Central memory CD8-positive, alpha-beta T cell (primary cell): ENCODE data around the gene GATA5.

Experiments used
- ATAC-seq: fragments of 150-1000 bp; cut with Tn5 transposase; replicated peaks from 2 replicates; pipeline ENCODE4 v1.10.0; 2022; ENCODE audit warnings: mild to moderate bottlenecking, moderate FRiP score, moderate number of reproducible peaks; ENCODE audit not compliant: poor library complexity, severe bottlenecking; ENCODE audit errors: extremely low read depth
- DNase-seq, 2 donors: peaks; one replicate each; pipeline ENCODE4 v3.0.0; 2021; ENCODE audit warnings: low spot score in 2 of 2
- H3K27ac Mint-ChIP-seq: one replicate; pipeline ENCODE4 v1.8.0; 2022; ENCODE audit warnings: low read depth, mild to moderate bottlenecking, moderate library complexity, mixed read lengths
- H3K27me3 Mint-ChIP-seq: one replicate; pipeline ENCODE4 v1.8.0; 2022; ENCODE audit warnings: mixed read lengths
- H3K36me3 Mint-ChIP-seq: one replicate; pipeline ENCODE4 v1.8.0; 2022; ENCODE audit warnings: mild to moderate bottlenecking, moderate library complexity, mixed read lengths; ENCODE audit not compliant: insufficient read depth
- H3K4me1 Mint-ChIP-seq: one replicate; pipeline ENCODE4 v1.8.0; 2022; ENCODE audit warnings: mixed read lengths
- H3K4me3 Mint-ChIP-seq: one replicate; pipeline ENCODE4 v1.8.0; 2022; ENCODE audit warnings: mild to moderate bottlenecking, moderate library complexity, mixed read lengths
- H3K9me3 Mint-ChIP-seq: one replicate; pipeline ENCODE4 v1.8.0; 2022; ENCODE audit warnings: mixed read lengths

Gene GATA5

GRCh38 chr20:62475772-62476055 is at the start of gene GATA5:
TSS of gene GATA5 (minus strand) at chr20:62475995. CDS start at chr20:62475521, 474 bp downstream.
- Mint-ChIP-seq H3K4me1 (peaks cover 8% of the 10 kb centered on the region), H3K27ac (peak within 1 kb of the TSS; percentile 80), H3K27me3 (peaks cover 54% of the 10 kb centered on the region), H3K36me3 (no peaks in the 10 kb centered on the region), H3K4me3 (peak within 1 kb of the TSS; percentile 73), H3K9me3 (no peaks in the 10 kb centered on the region)
- ATAC-seq (no peak), DNase-seq (no peak)

GRCh38 chr20:62525014-62525413 is 49.2 kb upstream of the GATA5 start:
- ATAC-seq (no peak), DNase-seq (no peak)
- H3K27ac Mint-ChIP-seq, result no peak overlapping the region
- H3K4me1 Mint-ChIP-seq, result no peaks in the 10 kb centered on the region
- no peak overlapping the region for H3K4me3 Mint-ChIP-seq
- H3K36me3 Mint-ChIP-seq, result no peaks in the 10 kb centered on the region
- peaks cover 51% of the 10 kb centered on the region for H3K27me3 Mint-ChIP-seq
- no peaks in the 10 kb centered on the region for H3K9me3 Mint-ChIP-seq

- ATAC-seq, result no peak
- H3K9me3 Mint-ChIP-seq, result no peaks in the 10 kb centered on the region
- no peaks in the 10 kb centered on the region for H3K36me3 Mint-ChIP-seq
- no peaks in the 10 kb centered on the region for H3K4me1 Mint-ChIP-seq
- no peak for DNase-seq
- peaks cover 46% of the 10 kb centered on the region for H3K27me3 Mint-ChIP-seq
- no peak overlapping the region for H3K4me3 Mint-ChIP-seq
- H3K27ac Mint-ChIP-seq, result no peak overlapping the region
These were observed 48.7 kb upstream of the GATA5 start for GRCh38 chr20:62524505-62524911.

GRCh38 chr20:62523473-62524203 is 47.8 kb upstream of the GATA5 start:
- Mint-ChIP-seq H3K4me3 (no peak overlapping the region), H3K27ac (no peak overlapping the region), H3K9me3 (no peaks in the 10 kb centered on the region), H3K27me3 (peaks cover 44% of the 10 kb centered on the region), H3K4me1 (no peaks in the 10 kb centered on the region), H3K36me3 (no peaks in the 10 kb centered on the region)
- ATAC-seq (no peak), DNase-seq (no peak)

- Mint-ChIP-seq H3K27me3 (peaks cover 44% of the 10 kb centered on the region), H3K4me1 (no peaks in the 10 kb centered on the region), H3K4me3 (no peak overlapping the region), H3K36me3 (no peaks in the 10 kb centered on the region), H3K9me3 (no peaks in the 10 kb centered on the region), H3K27ac (no peak overlapping the region)
- no peak for ATAC-seq
- DNase-seq, result no peak
These were observed 47.1 kb upstream of the GATA5 start for GRCh38 chr20:62522748-62523396.

GRCh38 chr20:62519826-62520225 is 44.0 kb upstream of the GATA5 start:
- peaks cover 51% of the 10 kb centered on the region for H3K27me3 Mint-ChIP-seq
- no peak overlapping the region for H3K27ac Mint-ChIP-seq
- ATAC-seq, result no peak

GRCh38 chr20:62518911-62519310 is 43.1 kb upstream of the GATA5 start:
- H3K4me3 Mint-ChIP-seq, result no peak overlapping the region
- ATAC-seq (no peak), DNase-seq (no peak)

More at GRCh38 chr20:62519826-62520225, 44.0 kb upstream of the GATA5 start:
- no peak overlapping the region for H3K4me3 Mint-ChIP-seq
- no peaks in the 10 kb centered on the region for H3K9me3 Mint-ChIP-seq
- no peaks in the 10 kb centered on the region for H3K4me1 Mint-ChIP-seq
- no peaks in the 10 kb centered on the region for H3K36me3 Mint-ChIP-seq
- DNase-seq, result no peak

GRCh38 chr20:62517901-62518610 is 42.3 kb upstream of the GATA5 start:
- ATAC-seq, result no peak
- no peak overlapping the region for H3K27ac Mint-ChIP-seq
- H3K4me1 Mint-ChIP-seq, result no peaks in the 10 kb centered on the region
- H3K36me3 Mint-ChIP-seq, result no peaks in the 10 kb centered on the region
- peaks cover 55% of the 10 kb centered on the region for H3K27me3 Mint-ChIP-seq
- no peak overlapping the region for H3K4me3 Mint-ChIP-seq
- H3K9me3 Mint-ChIP-seq, result no peaks in the 10 kb centered on the region
- DNase-seq, result no peak

More at GRCh38 chr20:62518911-62519310, 43.1 kb upstream of the GATA5 start:
- Mint-ChIP-seq H3K27me3 (peaks cover 56% of the 10 kb centered on the region), H3K4me1 (no peaks in the 10 kb centered on the region), H3K27ac (no peak overlapping the region), H3K9me3 (no peaks in the 10 kb centered on the region), H3K36me3 (no peaks in the 10 kb centered on the region)

- H3K27me3 Mint-ChIP-seq, result peaks cover 46% of the 10 kb centered on the region
- no peaks in the 10 kb centered on the region for H3K9me3 Mint-ChIP-seq
- ATAC-seq (no peak), DNase-seq (no peak)
- H3K4me3 Mint-ChIP-seq, result no peak overlapping the region
- H3K36me3 Mint-ChIP-seq, result no peaks in the 10 kb centered on the region
- no peak overlapping the region for H3K27ac Mint-ChIP-seq
- H3K4me1 Mint-ChIP-seq, result no peaks in the 10 kb centered on the region
These were observed 41.4 kb upstream of the GATA5 start for GRCh38 chr20:62517168-62517567.

- Mint-ChIP-seq H3K36me3 (no peaks in the 10 kb centered on the region), H3K27me3 (peaks cover 38% of the 10 kb centered on the region), H3K4me3 (no peak overlapping the region), H3K9me3 (no peaks in the 10 kb centered on the region), H3K27ac (no peak overlapping the region), H3K4me1 (no peaks in the 10 kb centered on the region)
- no peak for ATAC-seq
- DNase-seq, result no peak
These were observed 40.5 kb upstream of the GATA5 start for GRCh38 chr20:62516338-62516737.

- Mint-ChIP-seq H3K4me1 (no peaks in the 10 kb centered on the region), H3K4me3 (no peak overlapping the region), H3K36me3 (no peaks in the 10 kb centered on the region), H3K27ac (no peak overlapping the region), H3K9me3 (no peaks in the 10 kb centered on the region), H3K27me3 (peaks cover 33% of the 10 kb centered on the region)
- ATAC-seq (no peak), DNase-seq (no peak)
These were observed 40.0 kb upstream of the GATA5 start for GRCh38 chr20:62515826-62516225.

GRCh38 chr20:62515280-62515679 is 39.5 kb upstream of the GATA5 start:
- ATAC-seq (no peak), DNase-seq (no peak)
- no peaks in the 10 kb centered on the region for H3K36me3 Mint-ChIP-seq
- H3K27ac Mint-ChIP-seq, result no peak overlapping the region
- no peaks in the 10 kb centered on the region for H3K9me3 Mint-ChIP-seq
- peaks cover 33% of the 10 kb centered on the region for H3K27me3 Mint-ChIP-seq
- no peak overlapping the region for H3K4me3 Mint-ChIP-seq
- no peaks in the 10 kb centered on the region for H3K4me1 Mint-ChIP-seq

GRCh38 chr20:62513991-62514390 is 38.2 kb upstream of the GATA5 start:
- Mint-ChIP-seq H3K27ac (no peak overlapping the region), H3K9me3 (no peaks in the 10 kb centered on the region), H3K27me3 (peaks cover 33% of the 10 kb centered on the region), H3K36me3 (no peaks in the 10 kb centered on the region), H3K4me1 (no peaks in the 10 kb centered on the region), H3K4me3 (no peak overlapping the region)
- ATAC-seq (no peak), DNase-seq (no peak)
